ENCODE measurements around the gene ACTMAP. TPM values are rescaled to one million over a fixed set of nuclear protein-coding genes. Genes with fewer than 3 reads are reported as not detected.

The ACTMAP gene
- total and polyA plus RNA-seq, 11 donors, result 4.2 to 11.1 (median 8.1) TPM

DNA sequence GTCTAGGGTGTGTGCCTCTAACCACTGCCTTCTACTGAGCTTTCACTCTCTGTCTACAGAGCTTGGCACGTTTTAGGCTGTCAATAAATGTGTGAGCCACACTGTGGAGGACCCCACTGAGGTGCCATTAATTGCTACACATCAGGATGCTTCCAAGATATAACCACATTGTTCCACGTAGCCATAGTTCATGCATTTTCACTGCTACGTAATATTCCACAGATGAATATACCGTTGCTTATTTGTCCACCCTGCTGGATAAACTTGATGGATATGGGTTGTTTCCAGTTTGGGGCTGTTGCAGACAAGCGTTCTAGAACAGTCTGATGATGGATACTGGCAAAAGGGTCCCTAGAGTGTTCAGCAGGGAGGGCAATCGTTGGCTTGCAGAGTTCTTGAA is 48.5 kb downstream of the ACTMAP start:
- no peaks in the 10 kb centered on the region for H3K27me3 ChIP-seq
- peaks cover 0 to 89% (median 60%) of the 10 kb centered on the region in 9 donors for H3K36me3 ChIP-seq
- ATAC-seq, result no peak
- H3K4me3 ChIP-seq, result no peak overlapping the region
- TF ChIP-seq, protein P1, sequence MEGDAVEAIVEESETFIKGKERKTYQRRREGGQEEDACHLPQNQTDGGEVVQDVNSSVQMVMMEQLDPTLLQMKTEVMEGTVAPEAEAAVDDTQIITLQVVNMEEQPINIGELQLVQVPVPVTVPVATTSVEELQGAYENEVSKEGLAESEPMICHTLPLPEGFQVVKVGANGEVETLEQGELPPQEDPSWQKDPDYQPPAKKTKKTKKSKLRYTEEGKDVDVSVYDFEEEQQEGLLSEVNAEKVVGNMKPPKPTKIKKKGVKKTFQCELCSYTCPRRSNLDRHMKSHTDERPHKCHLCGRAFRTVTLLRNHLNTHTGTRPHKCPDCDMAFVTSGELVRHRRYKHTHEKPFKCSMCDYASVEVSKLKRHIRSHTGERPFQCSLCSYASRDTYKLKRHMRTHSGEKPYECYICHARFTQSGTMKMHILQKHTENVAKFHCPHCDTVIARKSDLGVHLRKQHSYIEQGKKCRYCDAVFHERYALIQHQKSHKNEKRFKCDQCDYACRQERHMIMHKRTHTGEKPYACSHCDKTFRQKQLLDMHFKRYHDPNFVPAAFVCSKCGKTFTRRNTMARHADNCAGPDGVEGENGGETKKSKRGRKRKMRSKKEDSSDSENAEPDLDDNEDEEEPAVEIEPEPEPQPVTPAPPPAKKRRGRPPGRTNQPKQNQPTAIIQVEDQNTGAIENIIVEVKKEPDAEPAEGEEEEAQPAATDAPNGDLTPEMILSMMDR (IDR thresholded peaks at IDR 0.05), result no peak
- TF ChIP-seq POLR2A (IDR thresholded peaks at IDR 0.05), result no peak
- intact Hi-C loops (cut with DNase I), result no loop called here
- no peak for DNase-seq
- H3K27ac ChIP-seq, result peak overlapping the region in 2 of 12 donors; percentile 15 to 53
- peaks cover 0 to 24% (median 9%) of the 10 kb centered on the region in 12 donors for H3K4me1 ChIP-seq
- H3K9me3 ChIP-seq, result no peaks in the 10 kb centered on the region
- WGBS, 4 donors, result 97 to 98% (median 97%) methylated on average over 6 of the region's 6 CpGs

DNA sequence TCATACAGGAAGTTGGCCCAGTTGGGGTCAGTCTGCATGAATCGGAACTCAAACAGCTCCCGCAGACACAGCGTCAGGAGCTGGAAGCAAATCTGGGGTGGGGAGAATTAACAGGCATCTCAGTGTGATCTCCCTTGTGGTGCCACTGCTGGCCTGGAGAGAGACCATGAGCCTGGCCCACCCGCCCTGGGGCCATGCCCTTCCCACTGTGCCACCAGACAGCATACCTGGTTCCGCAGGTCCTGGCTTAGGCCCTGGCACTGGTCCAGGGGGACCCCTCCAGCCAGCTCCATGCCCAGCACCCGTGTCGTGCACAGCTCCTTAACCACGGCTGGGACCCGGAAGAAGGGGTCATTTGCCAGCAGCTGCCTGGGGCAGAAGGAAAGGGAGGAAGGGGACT is 50.2 kb downstream of the ACTMAP start:
- peaks cover 0 to 8% (median 0%) of the 10 kb centered on the region in 12 donors for H3K4me1 ChIP-seq
- ATAC-seq (no peak), DNase-seq (no peak)
- WGBS, 4 donors, result 93 to 99% (median 97%) methylated on average over 7 to 9 of the region's 9 CpGs
- H3K9me3 ChIP-seq, result no peaks in the 10 kb centered on the region
- H3K4me3 ChIP-seq, result no peak overlapping the region
- H3K36me3 ChIP-seq, result peaks cover 0 to 88% (median 64%) of the 10 kb centered on the region in 9 donors
- intact Hi-C loops (cut with DNase I), result no loop called here
- no peak overlapping the region for H3K27ac ChIP-seq
- TF ChIP-seq, protein P1 (IDR thresholded peaks at IDR 0.05), result no peak
- TF ChIP-seq POLR2A (IDR thresholded peaks at IDR 0.05), result no peak
- no peaks in the 10 kb centered on the region for H3K27me3 ChIP-seq

DNA sequence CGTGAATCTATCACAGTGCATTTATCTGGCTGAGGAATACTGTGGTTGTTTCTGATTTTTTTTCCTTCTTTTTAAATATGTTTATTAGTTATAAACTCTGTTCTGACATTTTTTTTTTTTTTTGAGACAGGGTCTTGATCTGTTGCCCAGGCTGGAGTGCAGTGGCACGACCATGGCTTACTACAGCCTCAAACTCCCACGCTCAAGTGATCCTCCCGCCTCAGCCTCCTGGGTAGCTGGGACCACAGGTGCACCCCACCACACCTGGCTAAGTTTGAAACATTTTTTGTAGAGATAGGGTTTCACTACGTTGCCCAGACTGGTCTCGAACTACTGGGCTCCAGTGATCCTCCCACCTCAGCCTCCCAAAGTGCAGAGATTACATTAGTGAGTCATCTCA is 53.3 kb downstream of the ACTMAP start:
- DNase-seq (no peak), ATAC-seq (no peak)
- TF ChIP-seq POLR2A (IDR thresholded peaks at IDR 0.05), result no peak
- 95 to 97% (median 97%) methylated on average over 6 of the region's 6 CpGs for WGBS, 4 donors
- Histone ChIP-seq H3K4me1 (no peaks in the 10 kb centered on the region), H3K4me3 (no peak overlapping the region), H3K27ac (no peak overlapping the region), H3K9me3 (no peaks in the 10 kb centered on the region), H3K36me3 (peaks cover 0 to 81% (median 42%) of the 10 kb centered on the region in 9 donors), H3K27me3 (no peaks in the 10 kb centered on the region)
- intact Hi-C loops (cut with DNase I), result no loop called here

DNA sequence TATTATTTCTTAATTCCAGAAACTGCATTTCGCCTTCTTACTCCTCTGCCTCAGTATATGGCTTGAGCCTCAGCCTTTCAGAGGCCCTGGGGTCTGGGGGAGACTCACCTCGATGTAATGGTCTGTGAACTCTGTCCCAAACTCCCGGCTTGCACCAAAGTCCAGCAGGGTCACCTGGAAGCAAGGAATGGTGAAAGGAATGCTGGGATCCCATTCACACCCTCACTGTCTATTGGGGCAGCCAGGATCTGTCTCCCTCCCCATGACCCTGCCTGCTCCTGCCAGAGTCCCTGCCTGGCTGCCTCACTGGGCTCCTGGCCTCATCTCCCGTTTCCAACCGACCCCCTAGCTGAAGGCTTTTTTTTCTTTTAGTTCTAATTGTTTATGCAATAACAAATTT is 54.4 kb downstream of the ACTMAP start:
- H3K4me1 ChIP-seq, result peaks cover 0 to 9% (median 5%) of the 10 kb centered on the region in 12 donors
- no peaks in the 10 kb centered on the region for H3K27me3 ChIP-seq
- intact Hi-C loops (cut with DNase I), result no loop called here
- H3K27ac ChIP-seq, result no peak overlapping the region
- no peak overlapping the region for H3K4me3 ChIP-seq
- TF ChIP-seq POLR2A (IDR thresholded peaks at IDR 0.05), result no peak
- TF ChIP-seq, protein P1 (IDR thresholded peaks at IDR 0.05), result no peak
- H3K36me3 ChIP-seq, result peaks cover 0 to 70% (median 31%) of the 10 kb centered on the region in 9 donors
- DNase-seq, result no peak
- H3K9me3 ChIP-seq, result no peaks in the 10 kb centered on the region
- no peak for ATAC-seq
- WGBS, 4 donors, result 93 to 96% (median 93%) methylated on average over 5 of the region's 5 CpGs

DNA sequence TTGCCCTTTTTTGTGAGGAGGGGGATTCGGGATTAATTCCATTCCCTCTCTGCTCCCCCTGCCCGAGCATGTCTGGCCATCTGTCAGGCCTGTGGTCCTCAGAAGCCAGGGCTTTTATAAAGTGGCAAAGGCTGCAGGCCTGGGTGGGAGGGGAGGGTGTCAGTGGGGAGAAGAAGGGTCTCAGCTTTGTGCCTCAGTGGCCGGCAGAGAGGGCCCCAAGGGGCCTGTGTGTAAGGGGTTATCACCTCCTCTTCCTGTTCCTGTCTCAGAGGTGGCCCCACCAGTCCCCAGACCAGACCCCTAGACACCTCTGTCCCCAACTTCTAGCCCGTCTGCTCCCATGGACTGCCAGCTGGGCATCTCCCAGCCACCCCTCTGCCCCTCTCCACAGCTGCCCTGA is 56.4 kb downstream of the ACTMAP start:
- DNase-seq, result no peak
- peaks cover 0 to 52% (median 18%) of the 10 kb centered on the region in 9 donors for H3K36me3 ChIP-seq
- intact Hi-C loops (cut with DNase I), result no loop called here

More for the DNA sequence above, 56.4 kb downstream of the ACTMAP start:
- ATAC-seq, result no peak
- Histone ChIP-seq H3K9me3 (no peaks in the 10 kb centered on the region), H3K4me3 (no peak overlapping the region), H3K27ac (no peak overlapping the region), H3K4me1 (peaks cover 0 to 25% (median 12%) of the 10 kb centered on the region in 12 donors), H3K27me3 (no peaks in the 10 kb centered on the region)
- no peak for TF ChIP-seq POLR2A (IDR thresholded peaks at IDR 0.05)
- TF ChIP-seq, protein P1 (IDR thresholded peaks at IDR 0.05), result no peak
- 81 to 88% (median 85%) methylated on average over 3 to 4 of the region's 4 CpGs for WGBS, 4 donors

Data from heart left ventricle (tissue), 16 donors.